NCI-H2171 treated with DMSO at 0.1 percent for 48 hours (cell line): ENCODE results near the gene NPY4R2.
"Not testable (repeated sequence)": the region's sequence is repeated elsewhere in the genome, so short reads cannot be mapped to it uniquely, and the experiment has no call there.

Experiments used
- DNase-seq: peaks from one replicate; lab custom pipeline; 2025; lab: John Stamatoyannopoulos, UW

Gene NPY4R2

GRCh38 chr10:47918475-47918874 is at the start of gene NPY4R2:
TSS of gene NPY4R2 (plus strand) at chr10:47918662. CDS start at chr10:47921988, 3,326 bp downstream.
- not testable (repeated sequence) for DNase-seq

- not testable (repeated sequence) for DNase-seq
Observed at GRCh38 chr10:47870887-47871286, 47.6 kb upstream of the NPY4R2 start.

- not testable (repeated sequence) for DNase-seq
Observed at GRCh38 chr10:47871485-47872180, 46.8 kb upstream of the NPY4R2 start.

- not testable (repeated sequence) for DNase-seq
Observed at GRCh38 chr10:47872236-47872635, 46.2 kb upstream of the NPY4R2 start.

GRCh38 chr10:47884239-47884638 is 34.2 kb upstream of the NPY4R2 start:
- not testable (repeated sequence) for DNase-seq

GRCh38 chr10:47884934-47885333 is 33.5 kb upstream of the NPY4R2 start:
- not testable (repeated sequence) for DNase-seq

- not testable (repeated sequence) for DNase-seq
Observed at GRCh38 chr10:47886356-47886755, 32.1 kb upstream of the NPY4R2 start.

- not testable (repeated sequence) for DNase-seq
Observed at GRCh38 chr10:47886827-47887226, 31.6 kb upstream of the NPY4R2 start.

- DNase-seq, result not testable (repeated sequence)
Observed at GRCh38 chr10:47890737-47891136, 27.7 kb upstream of the NPY4R2 start.

GRCh38 chr10:47892494-47893261 is 25.8 kb upstream of the NPY4R2 start:
- DNase-seq, result not testable (repeated sequence)

GRCh38 chr10:47894571-47894970 is 23.9 kb upstream of the NPY4R2 start:
- not testable (repeated sequence) for DNase-seq

GRCh38 chr10:47897813-47898212 is 20.6 kb upstream of the NPY4R2 start:
- DNase-seq, result not testable (repeated sequence)

GRCh38 chr10:47909333-47909732 is 9.1 kb upstream of the NPY4R2 start:
- DNase-seq, result not testable (repeated sequence)

GRCh38 chr10:47910486-47910885 is 8.0 kb upstream of the NPY4R2 start:
- DNase-seq, result not testable (repeated sequence)

GRCh38 chr10:47914052-47914451 is 4.4 kb upstream of the NPY4R2 start:
- not testable (repeated sequence) for DNase-seq

- not testable (repeated sequence) for DNase-seq
Observed at GRCh38 chr10:47915849-47916548, 2.5 kb upstream of the NPY4R2 start.

GRCh38 chr10:47920610-47921009 is 2.1 kb downstream of the NPY4R2 start:
- not testable (repeated sequence) for DNase-seq

GRCh38 chr10:47922503-47922902 is 4.0 kb downstream of the NPY4R2 start:
- DNase-seq, result not testable (repeated sequence)

GRCh38 chr10:47924628-47925027 is 6.2 kb downstream of the NPY4R2 start:
- DNase-seq, result not testable (repeated sequence)

- DNase-seq, result not testable (repeated sequence)
Observed at GRCh38 chr10:47927147-47927916, 8.9 kb downstream of the NPY4R2 start.

GRCh38 chr10:47928225-47928624 is 9.8 kb downstream of the NPY4R2 start:
- DNase-seq, result not testable (repeated sequence)

- not testable (repeated sequence) for DNase-seq
Observed at GRCh38 chr10:47932824-47933223, 14.4 kb downstream of the NPY4R2 start.
